Fibroblast of skin of abdomen (primary cell): ENCODE data around the gene RMND5A.

Experiments used
- DNase-seq: peaks from one replicate; pipeline ENCODE4 v3.0.0-alpha.2; 2013

The RMND5A gene

GRCh38 chr2:86793752-86794151 lies 73.7 kb downstream of the RMND5A start:
- DNase-seq, result no peak

GRCh38 chr2:86794861-86795260 lies 74.8 kb downstream of the RMND5A start:
- DNase-seq, result no peak

- no peak for DNase-seq
Observed at GRCh38 chr2:86800856-86801567, 80.9 kb downstream of the RMND5A start.

GRCh38 chr2:86806059-86806857 lies 86.2 kb downstream of the RMND5A start:
- DNase-seq, result no peak

DNA sequence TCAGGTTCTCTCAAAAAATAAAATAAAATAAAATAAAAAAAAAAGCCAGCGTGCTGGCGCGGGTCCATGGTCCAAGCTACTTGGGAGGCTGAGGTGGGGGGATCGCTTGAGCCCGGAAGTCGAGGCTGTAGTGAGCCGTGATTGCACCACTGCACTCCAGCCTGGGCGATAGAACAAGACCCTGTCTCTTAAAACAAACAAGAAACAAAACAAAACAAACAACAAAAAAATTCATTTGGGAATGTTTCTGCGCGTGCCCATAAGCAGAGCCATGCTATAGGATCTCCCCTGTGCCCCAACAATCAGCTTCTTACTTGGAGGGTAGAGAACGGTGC lies 87.0 kb downstream of the RMND5A start:
- no peak for DNase-seq

DNA sequence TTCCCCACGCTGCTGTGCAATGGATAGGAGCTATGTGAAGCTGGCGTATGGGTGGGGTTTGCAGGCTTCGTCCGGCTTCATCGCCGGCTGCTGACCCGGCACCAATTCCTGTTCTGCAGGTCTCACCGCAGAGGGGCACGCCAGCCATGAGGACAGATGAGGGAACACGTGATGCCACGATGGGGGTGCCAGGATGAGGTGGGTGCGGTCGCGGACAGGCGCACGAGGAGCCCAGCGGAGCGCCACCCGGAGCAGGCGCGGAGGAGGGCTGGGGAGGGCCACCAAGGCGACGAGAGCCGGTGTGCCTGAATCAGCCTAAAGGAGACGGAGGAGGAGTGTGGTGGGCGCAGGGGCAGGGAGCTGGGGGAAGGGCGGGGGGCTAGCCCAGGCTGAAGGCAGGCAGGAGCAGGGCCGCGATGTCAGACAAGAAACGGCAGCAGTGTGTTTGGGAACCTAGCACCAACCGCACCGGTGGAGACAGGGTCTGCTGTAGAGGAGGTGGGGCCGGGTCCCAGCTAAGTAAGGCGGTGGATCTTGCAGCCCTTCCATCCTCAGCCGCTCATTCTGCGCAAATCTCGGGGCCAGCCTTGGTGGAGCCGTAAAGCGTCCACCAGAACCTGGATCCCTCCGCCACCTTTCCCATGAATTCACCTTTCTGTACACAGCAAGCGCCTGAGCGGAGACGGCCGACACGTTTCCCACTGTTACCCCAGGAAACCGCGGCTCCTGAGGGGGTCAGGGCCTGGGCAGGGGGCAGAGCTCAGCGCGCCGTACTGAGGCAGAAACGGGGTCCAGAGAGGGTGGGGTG lies 87.6 kb downstream of the RMND5A start:
- peak; percentile 7 for DNase-seq

GRCh38 chr2:86808315-86809161 lies 88.4 kb downstream of the RMND5A start:
- peak; percentile 65 for DNase-seq

GRCh38 chr2:86809481-86810121 lies 89.5 kb downstream of the RMND5A start:
- no peak for DNase-seq

DNA sequence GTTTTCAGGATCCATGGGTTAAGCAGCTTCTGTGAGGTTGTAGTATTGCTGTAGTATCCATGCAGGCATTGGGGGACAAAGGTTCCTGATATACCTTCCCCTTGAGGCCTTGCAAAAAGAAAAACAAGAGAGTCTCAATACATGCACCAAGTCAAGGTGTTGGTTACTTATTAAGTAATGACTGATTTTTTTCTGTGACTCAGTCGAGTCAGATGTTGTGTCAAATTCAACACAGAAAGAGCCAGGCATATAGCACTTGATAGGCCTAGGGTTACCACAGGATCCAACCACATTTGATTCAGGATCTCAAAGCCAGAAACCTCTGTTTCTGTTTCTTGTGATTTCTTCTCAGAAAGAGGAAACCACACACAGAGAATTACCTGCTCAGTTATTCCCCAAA lies 95.5 kb downstream of the RMND5A start:
- DNase-seq, result no peak

DNA sequence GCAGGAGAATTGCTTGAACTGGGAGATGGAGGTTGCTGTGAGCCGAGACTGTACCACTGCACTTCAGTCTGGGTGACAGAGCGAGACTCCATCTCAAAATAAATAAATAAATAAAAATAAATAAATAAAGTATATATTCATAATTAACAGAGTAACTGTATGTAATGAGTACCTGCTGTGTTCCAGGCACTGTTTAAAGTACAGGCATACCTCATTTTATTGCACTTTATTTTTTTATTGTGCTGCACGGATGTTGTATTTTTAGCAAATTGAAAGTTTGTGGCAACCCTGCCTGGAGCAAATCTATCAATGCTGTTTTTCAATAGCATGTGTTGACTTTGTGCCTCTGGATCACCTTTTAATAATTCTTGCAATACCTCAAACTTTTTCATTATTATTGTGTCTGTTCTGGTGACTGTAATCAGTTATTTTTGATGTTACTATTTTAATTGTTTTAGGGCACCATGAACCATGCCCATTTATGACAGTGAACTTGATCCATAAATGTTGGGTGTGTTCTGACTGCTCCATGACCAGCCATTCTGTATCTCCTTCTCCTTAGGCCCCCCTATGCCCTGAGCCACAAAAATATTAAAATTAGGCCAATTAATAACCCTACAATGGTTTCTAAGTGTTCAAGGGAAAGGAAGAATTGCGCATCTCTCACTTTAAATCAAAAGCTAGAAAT lies 98.2 kb downstream of the RMND5A start:
- no peak for DNase-seq

DNA sequence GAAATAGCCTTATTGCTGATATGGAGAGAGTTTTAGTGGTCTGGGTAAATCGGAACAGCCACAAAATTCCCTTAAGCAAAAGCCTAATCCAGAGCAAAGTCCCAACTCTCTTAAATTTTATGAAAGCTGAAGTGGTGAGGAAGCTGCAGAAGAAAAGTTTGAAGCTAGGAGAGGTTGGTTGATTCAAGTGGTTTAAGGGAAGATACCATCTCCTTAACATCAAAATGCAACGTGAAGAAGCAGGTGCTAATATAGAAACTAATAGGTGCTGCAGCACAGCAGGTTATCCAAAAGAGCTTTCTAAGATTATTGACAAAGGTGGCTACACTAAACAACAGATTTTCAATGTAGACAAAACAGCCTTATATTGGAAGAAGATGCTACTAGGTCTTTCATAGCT lies 98.9 kb downstream of the RMND5A start:
- no peak for DNase-seq

DNA sequence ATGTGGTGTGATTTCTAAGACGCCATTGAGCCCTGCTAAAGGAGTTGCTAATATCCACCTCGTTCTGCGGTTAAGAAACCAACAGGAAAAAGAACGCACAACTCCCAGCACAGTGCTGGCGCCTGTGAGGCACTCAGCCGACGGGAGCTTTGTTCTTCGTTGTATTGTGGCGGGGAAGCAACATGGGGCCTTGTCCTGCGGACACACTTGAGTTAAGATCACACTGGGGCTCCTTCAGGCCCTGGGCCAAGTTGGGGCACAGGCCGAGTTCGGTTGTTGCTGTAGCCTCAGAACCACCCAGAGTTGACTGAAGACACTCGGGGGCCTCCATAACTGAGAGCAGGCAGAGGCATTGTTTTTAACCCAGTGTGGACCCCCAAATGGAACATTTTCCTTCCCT lies 101.2 kb downstream of the RMND5A start:
- no peak for DNase-seq

DNA sequence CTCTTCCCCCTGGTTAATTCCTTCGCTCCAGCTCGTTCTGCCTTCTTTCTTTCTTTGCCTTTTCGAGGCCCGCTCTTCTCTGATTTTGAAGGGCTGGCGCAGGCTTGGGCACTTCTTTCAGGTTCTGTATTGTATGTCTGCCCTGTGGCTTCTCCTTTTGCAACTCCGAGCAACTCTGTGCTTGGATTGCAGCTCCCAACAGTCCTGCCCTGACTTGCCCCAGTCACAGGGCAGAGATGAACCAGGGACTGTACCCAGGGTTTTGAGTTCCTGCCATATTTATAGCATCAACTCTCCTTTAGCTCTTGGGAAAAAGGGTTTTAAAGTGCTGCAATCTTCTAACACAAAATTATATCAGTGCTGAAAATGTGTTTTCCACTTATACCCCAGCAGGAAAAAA lies 101.8 kb downstream of the RMND5A start:
- no peak for DNase-seq

DNA sequence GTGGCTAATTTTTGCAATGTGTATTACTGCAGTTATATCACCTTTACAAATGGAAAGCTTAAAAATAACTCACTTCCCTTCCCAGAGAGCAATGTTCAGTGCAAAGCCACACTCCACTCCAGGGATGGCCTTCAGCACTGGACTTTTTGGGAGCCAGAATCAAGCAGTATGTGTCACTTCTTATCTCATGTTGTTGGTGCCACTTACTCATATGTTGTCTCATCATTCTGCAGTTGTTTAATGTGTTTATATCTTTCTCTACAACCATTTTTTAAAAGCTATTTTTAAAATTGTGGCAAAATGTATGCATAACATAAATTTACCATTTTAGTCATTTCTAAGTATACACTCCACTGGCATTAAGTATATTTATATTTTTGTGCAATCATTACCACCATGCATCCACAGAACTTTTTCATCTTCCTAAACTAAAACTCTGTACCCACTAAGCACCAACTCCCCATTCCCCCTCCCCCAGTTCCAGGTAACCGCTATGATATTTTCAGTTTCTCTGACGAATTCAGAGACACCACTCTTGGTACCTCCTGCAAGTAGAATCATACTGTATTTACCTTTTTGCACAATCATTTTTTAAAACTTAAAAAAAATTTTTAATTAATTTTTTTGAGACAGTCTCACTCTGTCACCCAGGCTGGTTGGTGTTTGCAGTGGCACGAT lies 102.7 kb downstream of the RMND5A start:
- DNase-seq, result no peak

- no peak for DNase-seq
Observed at GRCh38 chr2:86825036-86825692, 105.1 kb downstream of the RMND5A start.

GRCh38 chr2:86825693-86826381 lies 105.7 kb downstream of the RMND5A start:
- DNase-seq, result no peak

DNA sequence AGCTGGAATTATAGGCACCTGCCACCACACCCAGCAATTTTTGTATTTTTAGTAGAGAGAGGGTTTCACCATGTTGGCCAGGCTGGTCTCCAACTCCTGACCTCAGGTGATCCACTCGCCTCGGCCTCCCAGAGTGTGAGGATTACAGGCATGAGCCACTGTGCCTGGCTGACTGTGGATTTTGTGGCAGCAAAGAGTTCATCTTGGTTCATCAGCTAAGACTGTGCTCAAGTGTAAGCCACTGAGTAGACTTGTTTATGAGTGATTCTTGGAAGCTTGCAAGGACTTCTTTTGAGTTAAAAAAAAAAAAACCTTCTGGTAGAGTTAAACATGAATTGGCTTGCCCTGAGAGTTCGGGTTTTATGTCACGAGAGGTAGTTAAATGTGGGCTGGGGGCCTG lies 106.9 kb downstream of the RMND5A start:
- DNase-seq, result no peak
